ENCODE data around the gene NBL1. TPM values are rescaled to one million over a fixed set of nuclear protein-coding genes. Genes with fewer than 3 reads are reported as not detected.

NBL1 gene
- total RNA-seq, 1 experiment from 2014 or later = 100 TPM

DNA sequence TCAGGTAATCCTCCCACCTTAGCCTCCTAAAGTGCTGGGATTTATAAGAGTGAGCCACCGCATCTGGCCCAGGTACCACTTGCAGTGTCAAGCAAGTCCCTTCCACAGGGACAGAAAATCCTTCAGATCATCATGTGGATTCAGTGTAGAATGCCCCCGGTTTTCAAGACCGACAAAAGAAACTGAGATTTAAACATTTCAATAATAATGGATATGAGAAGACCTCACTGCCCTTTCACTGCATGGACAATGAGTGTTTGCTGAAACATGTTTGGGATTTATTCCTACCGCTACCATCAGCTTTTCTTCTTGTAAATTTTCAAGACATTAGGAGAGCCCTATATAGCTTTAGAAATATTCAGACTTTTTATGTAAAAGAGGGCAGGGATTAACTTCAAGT lies 62.0 kb downstream of the NBL1 start:
- CTCF ChIA-PET = no interaction called here
- no peak overlapping the region for H3K27ac Mint-ChIP-seq (ENCODE audit: unreplicated experiment)
- intact Hi-C loops (cut with micrococcal nuclease; ENCODE audit: unreplicated experiment) = no loop called here
- no peaks in the 10 kb centered on the region for H3K36me3 Mint-ChIP-seq (ENCODE audit: insufficient read depth, unreplicated experiment)
- no peak overlapping the region for H3K4me3 Mint-ChIP-seq (ENCODE audit: low read depth, unreplicated experiment)
- BruUV-seq (replicated peaks) = no TSS peak
- no peaks in the 10 kb centered on the region for H3K4me1 Mint-ChIP-seq (ENCODE audit: low read depth, unreplicated experiment)
- TF ChIP-seq CTCF (IDR thresholded peaks at IDR 0.05; ENCODE audit: unreplicated experiment) = no peak
- no peaks in the 10 kb centered on the region for H3K27me3 Mint-ChIP-seq (ENCODE audit: unreplicated experiment)
- no peak for DNase-seq
- no peaks in the 10 kb centered on the region for H3K9me3 Mint-ChIP-seq (ENCODE audit: low read depth, unreplicated experiment)

Other genes with a start within 250 kb of the NBL1 start
- gene CAPZB, start 158.8 kb upstream of the NBL1 start, total RNA-seq (2022) = 198 and 207 TPM in 2 replicates
- not detected in 2 replicates for gene HTR6, start 20.6 kb downstream of the NBL1 start, total RNA-seq (2022)
- gene TMCO4, start 155.6 kb downstream of the NBL1 start, total RNA-seq (2022) = 12.0 and 13.5 TPM in 2 replicates
- gene RNF186, start 171.0 kb downstream of the NBL1 start, total RNA-seq (2022) = not detected in 2 replicates
- 7.4 and 14.7 TPM in 2 replicates for gene OTUD3, start 238.1 kb downstream of the NBL1 start, total RNA-seq (2022)